Measurements from ENCODE around the gene SEPTIN10.

SEPTIN10 gene

GRCh38 chr2:109497463-109497862, 116.3 kb downstream of the SEPTIN10 start:
- DNase-seq (ENCODE audit: low spot score), result no peak

- no peak for DNase-seq (ENCODE audit: low spot score)
Observed at GRCh38 chr2:109494351-109494750, 119.4 kb downstream of the SEPTIN10 start.

- DNase-seq (ENCODE audit: low spot score), result no peak
Observed at GRCh38 chr2:109493176-109493935, 120.4 kb downstream of the SEPTIN10 start.
